Measurements from ENCODE around the gene TRPC3. TPM values are rescaled to one million over a fixed set of nuclear protein-coding genes. Genes with fewer than 3 reads are reported as not detected.

TRPC3 gene
- total RNA-seq, 1 experiment from 2014 or later, result 0.25 TPM

DNA sequence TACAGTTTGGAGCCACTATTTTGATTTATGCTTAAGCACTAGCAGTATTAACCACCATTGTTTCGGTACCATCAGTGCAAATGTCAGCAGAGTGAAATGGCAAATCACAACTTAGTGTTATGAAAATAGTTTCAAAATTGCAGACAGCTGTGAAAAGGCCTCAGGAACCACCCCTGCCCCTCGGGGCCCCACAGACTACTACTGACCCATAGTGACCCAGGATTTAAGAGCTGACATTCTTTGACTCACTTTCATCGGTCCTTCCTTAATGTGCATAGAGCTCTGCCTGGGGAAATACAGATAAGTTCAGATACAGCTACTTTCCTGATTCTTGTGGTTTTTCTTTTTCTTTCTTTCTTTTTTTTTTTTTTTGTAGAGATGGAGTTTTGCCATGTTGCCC is 78.3 kb downstream of the TRPC3 start:
- Histone ChIP-seq H3K4me2 (ENCODE audit: low read length) (no peak overlapping the region), H3K36me3 (ENCODE audit: control insufficient read depth in 1 of 2, insufficient read depth in 2 of 2, low read length in 2 of 2) (no peaks in the 10 kb centered on the region), H3K4me3 (replicated peaks in 1 of 2; ENCODE audit: low read depth in 1 of 2, low read length in 2 of 2) (no peak overlapping the region), H2AFZ (ENCODE audit: low read depth, low read length, poor library complexity, severe bottlenecking) (no peak overlapping the region), H3K27ac (ENCODE audit: low read depth, low read length) (no peak overlapping the region), H3K9me3 (ENCODE audit: control insufficient read depth in 1 of 2, insufficient read depth in 1 of 2, low read depth in 1 of 2, low read length in 2 of 2) (no peaks in the 10 kb centered on the region), H3K9ac (ENCODE audit: low read length) (no peak overlapping the region), H3K79me2 (ENCODE audit: insufficient read depth, low read length) (peaks cover 14% of the 10 kb centered on the region), H3K4me1 (ENCODE audit: control insufficient read depth in 1 of 2, insufficient read depth in 2 of 2, low read length in 2 of 2) (peaks cover 3 to 12% of the 10 kb centered on the region in 2 experiments; a peak in 2 of 4 replicates), H4K20me1 (ENCODE audit: insufficient read depth) (no peaks in the 10 kb centered on the region), H3K27me3 (ENCODE audit: insufficient read depth, low read length) (no peaks in the 10 kb centered on the region), H3K9me2 (ENCODE audit: insufficient read depth) (no peaks in the 10 kb centered on the region)
- intact Hi-C loops (cut with micrococcal nuclease), result no loop called here
- TF ChIP-seq, protein P1, sequence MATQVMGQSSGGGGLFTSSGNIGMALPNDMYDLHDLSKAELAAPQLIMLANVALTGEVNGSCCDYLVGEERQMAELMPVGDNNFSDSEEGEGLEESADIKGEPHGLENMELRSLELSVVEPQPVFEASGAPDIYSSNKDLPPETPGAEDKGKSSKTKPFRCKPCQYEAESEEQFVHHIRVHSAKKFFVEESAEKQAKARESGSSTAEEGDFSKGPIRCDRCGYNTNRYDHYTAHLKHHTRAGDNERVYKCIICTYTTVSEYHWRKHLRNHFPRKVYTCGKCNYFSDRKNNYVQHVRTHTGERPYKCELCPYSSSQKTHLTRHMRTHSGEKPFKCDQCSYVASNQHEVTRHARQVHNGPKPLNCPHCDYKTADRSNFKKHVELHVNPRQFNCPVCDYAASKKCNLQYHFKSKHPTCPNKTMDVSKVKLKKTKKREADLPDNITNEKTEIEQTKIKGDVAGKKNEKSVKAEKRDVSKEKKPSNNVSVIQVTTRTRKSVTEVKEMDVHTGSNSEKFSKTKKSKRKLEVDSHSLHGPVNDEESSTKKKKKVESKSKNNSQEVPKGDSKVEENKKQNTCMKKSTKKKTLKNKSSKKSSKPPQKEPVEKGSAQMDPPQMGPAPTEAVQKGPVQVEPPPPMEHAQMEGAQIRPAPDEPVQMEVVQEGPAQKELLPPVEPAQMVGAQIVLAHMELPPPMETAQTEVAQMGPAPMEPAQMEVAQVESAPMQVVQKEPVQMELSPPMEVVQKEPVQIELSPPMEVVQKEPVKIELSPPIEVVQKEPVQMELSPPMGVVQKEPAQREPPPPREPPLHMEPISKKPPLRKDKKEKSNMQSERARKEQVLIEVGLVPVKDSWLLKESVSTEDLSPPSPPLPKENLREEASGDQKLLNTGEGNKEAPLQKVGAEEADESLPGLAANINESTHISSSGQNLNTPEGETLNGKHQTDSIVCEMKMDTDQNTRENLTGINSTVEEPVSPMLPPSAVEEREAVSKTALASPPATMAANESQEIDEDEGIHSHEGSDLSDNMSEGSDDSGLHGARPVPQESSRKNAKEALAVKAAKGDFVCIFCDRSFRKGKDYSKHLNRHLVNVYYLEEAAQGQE (IDR thresholded peaks at IDR 0.05; ENCODE audit: low read depth), result no peak
- TF ChIP-seq, protein P2, sequence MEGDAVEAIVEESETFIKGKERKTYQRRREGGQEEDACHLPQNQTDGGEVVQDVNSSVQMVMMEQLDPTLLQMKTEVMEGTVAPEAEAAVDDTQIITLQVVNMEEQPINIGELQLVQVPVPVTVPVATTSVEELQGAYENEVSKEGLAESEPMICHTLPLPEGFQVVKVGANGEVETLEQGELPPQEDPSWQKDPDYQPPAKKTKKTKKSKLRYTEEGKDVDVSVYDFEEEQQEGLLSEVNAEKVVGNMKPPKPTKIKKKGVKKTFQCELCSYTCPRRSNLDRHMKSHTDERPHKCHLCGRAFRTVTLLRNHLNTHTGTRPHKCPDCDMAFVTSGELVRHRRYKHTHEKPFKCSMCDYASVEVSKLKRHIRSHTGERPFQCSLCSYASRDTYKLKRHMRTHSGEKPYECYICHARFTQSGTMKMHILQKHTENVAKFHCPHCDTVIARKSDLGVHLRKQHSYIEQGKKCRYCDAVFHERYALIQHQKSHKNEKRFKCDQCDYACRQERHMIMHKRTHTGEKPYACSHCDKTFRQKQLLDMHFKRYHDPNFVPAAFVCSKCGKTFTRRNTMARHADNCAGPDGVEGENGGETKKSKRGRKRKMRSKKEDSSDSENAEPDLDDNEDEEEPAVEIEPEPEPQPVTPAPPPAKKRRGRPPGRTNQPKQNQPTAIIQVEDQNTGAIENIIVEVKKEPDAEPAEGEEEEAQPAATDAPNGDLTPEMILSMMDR (IDR thresholded peaks at IDR 0.05 in 2 of 3, conservative IDR thresholded peaks at IDR 0.05 in 1 of 3; ENCODE audit: borderline replicate concordance in 1 of 3, insufficient read depth in 1 of 3, low read depth in 2 of 3, low read length in 2 of 3), result no peak
- TF ChIP-seq JUND (IDR thresholded peaks at IDR 0.05), result no peak
- no peak for TF ChIP-seq ZBTB33 (IDR thresholded peaks at IDR 0.05; ENCODE audit: extremely low read depth, insufficient replicate concordance, low read length)
- no peak for TF ChIP-seq SRF (IDR thresholded peaks at IDR 0.05; ENCODE audit: low read depth)
- no peak for TF ChIP-seq SP1 (IDR thresholded peaks at IDR 0.05; ENCODE audit: low read depth)
- no peak for TF ChIP-seq ZNF274 (IDR thresholded peaks at IDR 0.05; ENCODE audit: low read depth, low read length)
- no peak for TF ChIP-seq YY1 (IDR thresholded peaks at IDR 0.05; ENCODE audit: extremely low read depth, insufficient replicate concordance, low read depth, low read length)
- ChIA-PET CTCF (no interaction called here), RAD21 (ENCODE audit: low non-redundant PET in 1 of 2, low total read pairs in 2 of 2, uncharacterized antibody in 2 of 2, unreplicated experiment in 2 of 2) (no interaction called here), POLR2A (no interaction called here)
- no peak for DNase-seq (ENCODE audit: low read depth, low spot score)
- no peak for ATAC-seq
- no TSS peak for BruUV-seq (replicated peaks)

Data from HCT116 (cell line).